Keratinocyte (primary cell): Measurements from ENCODE around the gene MLPH. TPM values are rescaled to one million over a fixed set of nuclear protein-coding genes. Genes with fewer than 3 reads are reported as not detected.

Experiments
- DNase-seq: peaks from one replicate; pipeline ENCODE4 v3.0.0-alpha.2; 2011; ENCODE audit warnings: low read depth, missing footprints, low spot score
- FAIRE-seq: peaks from 2 replicates; lab custom pipeline; 2011; peaks lifted over from hg19 to GRCh38; lab: Jason Lieb, UNC
- H2AFZ ChIP-seq: 2 replicates; pipeline ENCODE4 v1.6.0; 2012; ENCODE audit warnings: low read length, control low read depth, inconsistent platforms; ENCODE audit not compliant: control insufficient read depth
- H3K27ac ChIP-seq: 2 replicates; pipeline ENCODE4 v1.5.1; 2011; ENCODE audit warnings: low read length; ENCODE audit not compliant: control insufficient read depth, insufficient read depth
- H3K27me3 ChIP-seq: 3 replicates; pipeline ENCODE4 v1.6.0; 2011; ENCODE audit warnings: low read length; ENCODE audit not compliant: control insufficient read depth, insufficient read depth; ENCODE audit errors: extremely low read depth
- H3K36me3 ChIP-seq, 2 experiments: 2 replicates in 1 of 2; 3 replicates in 1 of 2; pipeline ENCODE4 v1.5.1; 2011; ENCODE audit warnings: low read length in 2 of 2, mild to moderate bottlenecking in 1 of 2; ENCODE audit not compliant: control insufficient read depth in 2 of 2, insufficient read depth in 2 of 2; ENCODE audit errors: extremely low read depth in 1 of 2
- H3K4me1 ChIP-seq: 3 replicates; pipeline ENCODE4 v1.5.1; 2011; ENCODE audit warnings: low read length; ENCODE audit not compliant: control insufficient read depth, insufficient read depth; ENCODE audit errors: extremely low read depth
- H3K4me2 ChIP-seq: 3 replicates; pipeline ENCODE4 v1.6.0; 2011; ENCODE audit warnings: low read depth, low read length; ENCODE audit not compliant: control insufficient read depth, insufficient read depth; ENCODE audit errors: extremely low read depth
- H3K4me3 ChIP-seq, 3 experiments: fragments of 200-600 bp in 1 of 3; sonication (generic) in 1 of 3; 2 replicates in 2 of 3; 3 replicates in 1 of 3; pipeline ENCODE4 v1.5.1; 2011 to 2016; ENCODE audit warnings: low read length in 3 of 3, mild to moderate bottlenecking in 3 of 3, control low read depth in 2 of 3, inconsistent platforms in 1 of 3, low read depth in 1 of 3, mixed read lengths in 1 of 3, mixed run types in 1 of 3, moderate library complexity in 1 of 3; ENCODE audit not compliant: control insufficient read depth in 2 of 3, insufficient read depth in 2 of 3; ENCODE audit errors: extremely low read depth in 1 of 3
- H3K79me2 ChIP-seq: 2 replicates; pipeline ENCODE4 v1.6.0; 2012; ENCODE audit warnings: low read length; ENCODE audit not compliant: control insufficient read depth, insufficient read depth
- H3K9ac ChIP-seq: 3 replicates; pipeline ENCODE4 v1.6.0; 2011; ENCODE audit warnings: low read length; ENCODE audit not compliant: control insufficient read depth, insufficient read depth; ENCODE audit errors: extremely low read depth
- H3K9me1 ChIP-seq: 3 replicates; pipeline ENCODE4 v1.6.0; 2011; ENCODE audit warnings: low read length; ENCODE audit not compliant: control insufficient read depth, insufficient read depth; ENCODE audit errors: extremely low read depth
- H3K9me3 ChIP-seq: 2 replicates; pipeline ENCODE4 v1.5.1; 2012; ENCODE audit warnings: low read depth, low read length; ENCODE audit not compliant: control insufficient read depth
- H4K20me1 ChIP-seq: 3 replicates; pipeline ENCODE4 v1.6.0; 2011; ENCODE audit warnings: low read length; ENCODE audit not compliant: control insufficient read depth, insufficient read depth; ENCODE audit errors: extremely low read depth
- EZH2 ChIP-seq: IDR thresholded peaks from one replicate; pipeline ENCODE4 v1.6.1; 2012; ENCODE audit warnings: inconsistent platforms, mild to moderate bottlenecking, low read length, moderate library complexity
- dilution Hi-C: fragments of 300-500 bp; cut with MboI; formaldehyde crosslinking; loops from one replicate; pipeline ENCODE4 v1.7.0; 2020; ENCODE audit warnings: low sequenced_read_pairs; ENCODE audit not compliant: extremely low pct_ligation_motif_present
- polyA plus RNA-seq, 5 experiments: library from polyadenylated mRNA; depleted of rRNA in 3 of 5; stranded (reverse) in 3 of 5; stranded (forward) in 1 of 5; unstranded in 1 of 5; fragments of >200 nt; gene quantifications; 1 replicate in 1 of 5; 2 replicates in 3 of 5; 3 replicates in 1 of 5; pipeline versions ENCODE4 v1.2.1 to v1.2.3, GENCODE V29; 2011 to 2012; ENCODE audit warnings: missing spikeins in 2 of 5, low read depth in 1 of 5, low replicate concordance in 1 of 5
- TF ChIP-seq, protein P1 (sequence below), 3 experiments: IDR thresholded peaks in 1 of 3; conservative IDR thresholded peaks in 1 of 3; optimal IDR thresholded peaks in 1 of 3; 2 replicates in 2 of 3; 3 replicates in 1 of 3; pipeline versions ENCODE3 to v1.5.1; 2011; ENCODE audit warnings: low read length in 3 of 3, mild to moderate bottlenecking in 3 of 3, moderate library complexity in 2 of 3, control low read depth in 1 of 3, inconsistent platforms in 1 of 3; ENCODE audit not compliant: insufficient read depth in 2 of 3; ENCODE audit errors: extremely low read depth in 1 of 3

MLPH gene
- polyA plus RNA-seq, 1 donor (not counting 4 experiments of a cell fraction or from before 2014, with no cell fraction given), result 0.67 TPM

- Histone ChIP-seq H3K4me2 (no peak overlapping the region), H4K20me1 (no peaks in the 10 kb centered on the region), H3K9ac (no peak overlapping the region), H3K4me1 (no peaks in the 10 kb centered on the region), H3K27ac (no peak overlapping the region), H3K27me3 (no peaks in the 10 kb centered on the region), H3K4me3 (no peak overlapping the region), H2AFZ (no peak overlapping the region), H3K9me1 (no peaks in the 10 kb centered on the region), H3K79me2 (no peaks in the 10 kb centered on the region), H3K9me3 (no peaks in the 10 kb centered on the region), H3K36me3 (no peaks in the 10 kb centered on the region)
- TF ChIP-seq, protein P1, sequence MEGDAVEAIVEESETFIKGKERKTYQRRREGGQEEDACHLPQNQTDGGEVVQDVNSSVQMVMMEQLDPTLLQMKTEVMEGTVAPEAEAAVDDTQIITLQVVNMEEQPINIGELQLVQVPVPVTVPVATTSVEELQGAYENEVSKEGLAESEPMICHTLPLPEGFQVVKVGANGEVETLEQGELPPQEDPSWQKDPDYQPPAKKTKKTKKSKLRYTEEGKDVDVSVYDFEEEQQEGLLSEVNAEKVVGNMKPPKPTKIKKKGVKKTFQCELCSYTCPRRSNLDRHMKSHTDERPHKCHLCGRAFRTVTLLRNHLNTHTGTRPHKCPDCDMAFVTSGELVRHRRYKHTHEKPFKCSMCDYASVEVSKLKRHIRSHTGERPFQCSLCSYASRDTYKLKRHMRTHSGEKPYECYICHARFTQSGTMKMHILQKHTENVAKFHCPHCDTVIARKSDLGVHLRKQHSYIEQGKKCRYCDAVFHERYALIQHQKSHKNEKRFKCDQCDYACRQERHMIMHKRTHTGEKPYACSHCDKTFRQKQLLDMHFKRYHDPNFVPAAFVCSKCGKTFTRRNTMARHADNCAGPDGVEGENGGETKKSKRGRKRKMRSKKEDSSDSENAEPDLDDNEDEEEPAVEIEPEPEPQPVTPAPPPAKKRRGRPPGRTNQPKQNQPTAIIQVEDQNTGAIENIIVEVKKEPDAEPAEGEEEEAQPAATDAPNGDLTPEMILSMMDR (optimal IDR thresholded peaks at IDR 0.05 in 1 of 3, IDR thresholded peaks at IDR 0.05 in 1 of 3, conservative IDR thresholded peaks at IDR 0.05 in 1 of 3; ENCODE audit: extremely low read depth in 1 of 3, insufficient read depth in 2 of 3, low read length in 3 of 3), result no peak
- no peak for TF ChIP-seq EZH2
- FAIRE-seq (no peak), DNase-seq (no peak)
- dilution Hi-C loops, result no loop called here
Observed at GRCh38 chr2:237515621-237516275, 28.7 kb downstream of the MLPH start.

DNA sequence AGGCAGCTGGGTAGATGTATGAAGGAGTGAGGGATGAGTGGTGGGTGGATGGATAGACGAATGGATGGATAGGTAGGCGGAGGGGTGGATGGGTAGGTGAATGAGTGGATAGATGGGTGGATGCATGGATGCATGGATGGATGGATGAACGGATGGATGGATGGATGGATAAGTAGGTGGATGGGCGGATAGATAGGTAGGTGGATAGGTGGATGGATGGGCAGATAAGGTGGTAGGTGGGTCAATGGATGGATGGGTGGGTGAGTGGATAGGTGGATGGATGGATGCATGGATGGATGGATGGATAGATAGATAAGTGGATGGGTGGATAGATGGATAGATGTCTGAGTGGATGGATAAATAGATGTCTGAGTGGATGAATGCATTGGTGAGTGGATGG lies 30.1 kb downstream of the MLPH start:
- no peak overlapping the region for H3K4me2 ChIP-seq
- no peaks in the 10 kb centered on the region for H3K4me1 ChIP-seq
- H3K9me3 ChIP-seq, result no peaks in the 10 kb centered on the region
- H3K4me3 ChIP-seq, result no peak overlapping the region
- H3K36me3 ChIP-seq, result no peaks in the 10 kb centered on the region
- no peak overlapping the region for H3K27ac ChIP-seq
- no peaks in the 10 kb centered on the region for H3K9me1 ChIP-seq
- no peak overlapping the region for H3K9ac ChIP-seq
- FAIRE-seq (no peak), DNase-seq (no peak)
- H3K27me3 ChIP-seq, result no peaks in the 10 kb centered on the region
- dilution Hi-C loops, result no loop called here
- no peaks in the 10 kb centered on the region for H3K79me2 ChIP-seq
- TF ChIP-seq, protein P1 (optimal IDR thresholded peaks at IDR 0.05 in 1 of 3, IDR thresholded peaks at IDR 0.05 in 1 of 3, conservative IDR thresholded peaks at IDR 0.05 in 1 of 3; ENCODE audit: extremely low read depth in 1 of 3, insufficient read depth in 2 of 3, low read length in 3 of 3), result no peak
- TF ChIP-seq EZH2, result no peak
- H4K20me1 ChIP-seq, result no peaks in the 10 kb centered on the region
- H2AFZ ChIP-seq, result no peak overlapping the region
